Retinal pigment epithelial cell (primary cell): ENCODE measurements around the gene GDF11.

Source experiments
- DNase-seq: peaks from one replicate; pipeline ENCODE4 v3.0.0-alpha.2; 2010; ENCODE audit warnings: low read depth
- H3K4me3 ChIP-seq: 2 replicates; pipeline ENCODE4 v1.5.1; 2011; ENCODE audit warnings: mild to moderate bottlenecking, low read length, control low read depth, moderate library complexity
- CTCF ChIP-seq: conservative IDR thresholded peaks from 2 replicates; pipeline ENCODE4 v1.5.1; 2011; ENCODE audit warnings: low read depth, low read length, control low read depth, inconsistent platforms

GDF11 gene

DNA sequence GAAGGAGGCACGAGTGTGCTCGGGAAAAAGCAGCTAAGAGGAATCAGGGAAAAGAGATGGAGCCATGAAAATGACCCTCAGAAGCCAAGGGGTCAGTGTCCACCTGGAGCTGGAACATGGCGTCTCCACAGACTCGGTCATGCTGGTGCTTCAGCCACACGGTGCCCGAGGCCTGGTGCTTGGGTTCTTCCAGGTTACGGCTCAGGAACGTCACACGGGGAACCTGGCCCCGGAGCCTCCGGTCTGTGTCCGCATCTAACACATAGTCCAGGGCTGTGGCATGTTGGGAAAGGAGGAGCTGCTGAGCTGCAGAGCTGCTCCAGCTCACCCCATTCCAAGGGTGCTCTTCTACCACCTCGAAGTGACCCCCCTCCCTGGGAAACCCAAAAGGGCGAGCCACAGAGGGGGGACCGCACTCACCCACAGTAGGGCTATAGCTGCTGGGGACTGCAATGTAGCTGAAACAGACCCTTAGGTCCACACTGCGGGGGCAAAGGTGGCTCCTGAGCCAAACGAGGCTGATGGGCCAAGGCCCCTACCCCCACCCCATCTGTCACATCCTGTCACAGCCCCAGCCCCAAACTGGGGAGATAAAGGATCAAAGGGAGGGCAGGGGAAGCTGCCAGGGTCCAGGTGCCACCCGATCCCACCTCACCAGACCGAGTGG lies 46.0 kb upstream of the GDF11 start:
- no peak for TF ChIP-seq CTCF

DNA sequence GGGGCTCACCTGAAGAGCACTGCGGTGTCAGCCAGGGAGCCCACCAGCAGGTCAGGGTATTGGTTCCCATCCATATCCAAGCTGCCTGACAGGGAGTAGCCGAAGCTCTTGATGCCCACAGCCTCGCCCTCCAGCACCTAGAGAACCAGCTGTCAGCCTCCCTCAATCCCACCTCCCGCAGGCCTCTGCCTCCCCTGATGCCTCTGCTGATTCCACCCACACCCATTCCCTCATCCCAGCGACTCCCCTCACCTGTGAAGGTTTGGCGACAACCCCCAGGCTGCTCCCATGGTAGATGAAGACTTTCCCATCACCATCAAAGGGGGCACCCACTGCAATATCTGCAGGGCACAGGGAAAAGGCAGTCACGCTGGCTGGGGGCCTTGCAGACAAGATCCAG lies 45.2 kb upstream of the GDF11 start:
- TF ChIP-seq CTCF = no peak
- H3K4me3 ChIP-seq = no peak overlapping the region
- DNase-seq = no peak

More for the DNA sequence above, 46.0 kb upstream of the GDF11 start:
- no peak overlapping the region for H3K4me3 ChIP-seq
- DNase-seq = no peak

- DNase-seq = no peak
- no peak for TF ChIP-seq CTCF
These were observed 44.5 kb upstream of the GDF11 start for GRCh38 chr12:55698241-55698955.

GRCh38 chr12:55698965-55699364 lies 44.0 kb upstream of the GDF11 start:
- H3K4me3 ChIP-seq = no peak overlapping the region
- DNase-seq = no peak
- no peak for TF ChIP-seq CTCF

More at GRCh38 chr12:55698241-55698955, 44.5 kb upstream of the GDF11 start:
- no peak overlapping the region for H3K4me3 ChIP-seq

DNA sequence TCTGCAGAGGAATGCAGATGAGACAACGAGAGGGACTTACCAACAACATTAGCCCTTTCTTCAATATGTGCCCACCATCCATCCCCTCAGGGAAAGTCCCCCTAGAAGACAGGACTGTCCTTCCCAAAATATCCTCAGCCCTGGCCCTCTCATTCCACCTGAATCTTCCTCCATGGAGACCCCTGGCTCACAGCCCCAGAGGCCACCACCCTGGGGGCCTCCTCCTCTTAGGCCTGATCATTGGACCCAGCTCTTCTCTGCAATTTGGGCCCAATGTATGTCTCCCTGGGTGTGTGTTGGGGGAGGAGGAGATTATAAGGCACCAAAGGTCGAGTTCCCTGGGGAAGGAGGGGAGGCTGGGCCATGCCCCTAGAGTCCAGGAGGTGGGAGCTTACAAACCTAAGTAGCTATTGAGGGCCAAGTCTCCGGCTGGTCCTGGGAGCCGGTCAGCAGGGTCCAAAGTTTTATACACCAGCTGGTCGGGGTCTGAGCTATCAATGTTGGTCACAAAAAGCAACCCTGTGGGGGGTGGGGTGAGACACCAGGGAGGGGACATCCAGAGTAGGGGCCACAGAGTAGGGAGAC lies 43.4 kb upstream of the GDF11 start:
- DNase-seq = no peak
- no peak overlapping the region for H3K4me3 ChIP-seq
- TF ChIP-seq CTCF = no peak

- no peak overlapping the region for H3K4me3 ChIP-seq
- DNase-seq = no peak
- TF ChIP-seq CTCF = no peak
These were observed 42.5 kb upstream of the GDF11 start for GRCh38 chr12:55700255-55701018.
